GM21528 (cell line): ENCODE measurements around the gene UBE2D1.

Experiments used
- ATAC-seq: cut with Tn5 transposase; IDR thresholded peaks from one replicate; pipeline ENCODE4 v1.9.1; 2021; ENCODE audit warnings: mild to moderate bottlenecking, moderate library complexity; ENCODE audit not compliant: unreplicated experiment, low FRiP score

The UBE2D1 gene

DNA sequence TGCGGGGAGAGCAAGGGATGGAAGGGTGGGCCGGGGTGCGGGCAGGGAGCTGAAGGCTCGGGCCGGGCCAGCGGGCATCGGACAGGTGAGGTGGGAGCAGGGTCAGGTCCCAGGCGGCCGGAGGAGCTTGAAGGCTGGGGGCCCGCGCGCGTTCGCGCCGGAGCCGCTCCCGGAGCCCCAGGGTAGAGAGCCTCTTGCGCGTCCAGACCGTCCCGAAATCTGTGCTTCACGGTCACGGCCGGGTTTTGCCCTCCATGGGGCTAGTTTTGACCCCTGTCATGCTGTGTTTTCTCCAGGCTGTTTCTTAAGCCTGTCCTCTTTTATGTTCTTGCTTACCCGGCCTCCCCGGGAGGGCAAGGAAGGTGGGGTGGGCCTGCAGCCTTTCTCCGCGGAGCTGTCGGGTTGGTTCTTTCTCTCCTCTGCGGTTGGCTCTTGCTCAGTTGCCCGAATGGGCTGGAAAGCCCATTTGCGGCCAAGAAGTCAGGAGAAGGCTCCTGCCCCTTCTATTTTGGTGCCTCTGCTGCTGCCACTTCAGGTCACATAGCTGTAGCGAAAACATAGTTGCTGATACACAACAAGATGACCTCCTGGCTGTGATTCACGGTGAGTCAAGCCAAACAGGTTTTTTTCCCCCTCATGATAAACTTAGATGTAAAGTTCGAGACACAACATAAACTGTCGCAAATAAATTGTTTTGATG, 650 bp downstream of the UBE2D1 start:
- ATAC-seq, result peak; percentile 61

DNA sequence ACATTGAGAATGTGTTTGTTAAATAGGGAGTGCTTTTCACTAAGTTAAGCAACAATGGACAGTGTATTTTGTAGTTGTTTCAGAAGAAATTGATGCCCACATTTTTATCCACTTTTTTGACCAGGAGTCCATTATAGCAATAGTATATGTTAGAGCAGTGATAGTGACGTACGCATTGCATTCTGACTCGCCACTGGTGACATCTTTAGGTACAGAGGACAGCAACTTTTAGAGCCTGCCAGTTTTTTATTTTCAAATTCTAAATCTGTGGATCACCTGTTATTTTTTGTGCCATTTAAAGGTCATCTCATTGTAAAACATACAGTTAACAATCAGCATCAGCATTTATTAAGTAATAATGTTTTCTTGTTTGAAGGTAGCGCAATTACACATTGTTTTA, 1.4 kb downstream of the UBE2D1 start:
- ATAC-seq, result no peak

DNA sequence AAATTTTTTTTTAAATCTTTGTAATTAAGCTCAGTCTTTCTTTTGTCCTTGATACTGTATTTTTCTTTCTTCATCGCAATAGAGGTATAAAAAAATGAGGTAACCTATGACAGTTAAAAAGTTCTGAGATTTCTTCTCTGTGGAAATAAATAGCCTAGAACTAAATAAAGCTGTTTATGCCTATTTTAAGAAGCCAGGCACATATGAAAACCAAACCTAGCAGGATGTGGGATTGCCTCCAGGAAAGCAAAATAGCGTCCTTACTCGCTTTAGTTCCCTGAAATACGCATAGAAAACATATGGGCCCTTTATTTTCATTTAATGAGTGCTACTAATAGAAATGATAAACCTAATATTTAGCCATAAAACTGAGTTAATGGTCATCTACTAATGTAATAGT, 6.6 kb downstream of the UBE2D1 start:
- ATAC-seq, result no peak

DNA sequence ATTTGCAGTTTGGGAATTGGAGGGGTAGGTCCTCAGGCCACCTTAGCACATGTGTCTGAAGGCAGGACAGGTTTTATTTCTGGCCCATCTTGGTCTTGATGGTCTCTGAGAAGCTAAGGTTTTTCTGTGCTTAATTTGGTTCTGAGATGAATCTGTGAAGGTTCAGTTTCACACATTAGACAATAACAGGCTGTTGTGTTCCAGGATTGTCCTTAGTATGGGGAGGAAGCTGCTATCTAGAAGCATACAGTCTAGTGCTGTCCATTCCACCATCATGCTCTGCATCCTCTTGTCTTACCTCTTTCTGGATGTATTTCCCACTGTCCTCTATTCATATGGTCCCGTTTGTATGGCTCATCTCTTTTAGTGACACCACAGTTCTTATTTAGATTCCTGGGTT, 7.1 kb downstream of the UBE2D1 start:
- ATAC-seq, result no peak

DNA sequence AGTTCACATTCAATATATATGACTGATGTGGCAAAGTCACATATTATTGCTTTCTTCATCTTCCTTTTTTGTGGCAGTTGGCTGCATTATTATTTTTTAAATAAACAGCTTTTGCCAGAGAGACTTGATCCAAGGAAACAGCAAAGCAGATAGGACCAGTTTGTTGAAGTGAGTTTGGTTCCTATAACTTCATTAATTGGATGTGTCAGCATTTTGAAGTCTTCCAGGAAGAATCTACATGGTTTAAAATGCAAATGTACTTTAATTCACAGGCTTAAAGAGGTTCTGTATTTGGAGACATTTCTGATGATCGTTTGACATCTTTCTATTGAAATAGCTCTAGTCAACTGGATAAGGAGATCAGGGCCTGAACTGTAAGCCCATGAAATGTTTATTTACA, 13.2 kb downstream of the UBE2D1 start:
- ATAC-seq, result no peak

DNA sequence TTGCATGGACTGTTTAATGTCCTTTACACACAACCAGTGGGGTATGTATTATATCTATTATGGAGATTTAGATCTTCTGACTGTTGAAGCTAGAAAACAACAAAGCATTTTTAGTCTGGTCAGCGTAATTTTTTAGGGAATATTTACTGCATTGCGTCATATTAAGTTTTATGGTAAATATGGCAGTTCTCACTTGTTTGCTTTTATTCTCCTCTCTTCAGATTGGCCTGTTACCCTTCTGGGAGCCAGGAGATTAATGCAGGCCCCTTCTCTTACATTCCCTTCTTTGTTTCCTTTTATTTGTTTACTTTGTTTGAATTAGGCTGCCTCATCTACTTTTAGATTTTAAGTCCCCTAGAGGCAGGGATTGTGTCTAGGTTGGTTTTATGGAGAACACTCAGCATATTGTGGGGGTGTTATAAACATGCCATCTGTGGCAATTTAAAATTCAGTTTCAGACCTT, 13.8 kb downstream of the UBE2D1 start:
- no peak for ATAC-seq

DNA sequence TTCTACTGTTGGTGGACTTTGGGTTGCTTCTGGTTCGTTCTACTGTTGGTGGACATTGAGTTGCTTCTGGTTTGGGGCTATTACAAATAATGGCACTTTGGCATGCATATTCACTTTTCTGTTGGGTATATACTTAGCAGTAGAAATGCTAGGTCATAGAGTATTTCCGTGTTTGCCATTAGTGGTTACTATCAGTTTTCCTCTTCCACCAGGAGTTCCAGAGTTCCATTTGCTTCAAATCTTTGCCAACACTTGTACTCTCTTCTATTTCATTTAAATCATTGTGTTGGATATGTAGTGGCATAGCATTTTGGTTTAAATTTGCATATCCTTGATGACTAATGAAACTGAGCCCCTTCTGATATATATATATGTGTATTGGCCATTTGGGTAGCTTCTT, 15.2 kb downstream of the UBE2D1 start:
- ATAC-seq, result no peak

DNA sequence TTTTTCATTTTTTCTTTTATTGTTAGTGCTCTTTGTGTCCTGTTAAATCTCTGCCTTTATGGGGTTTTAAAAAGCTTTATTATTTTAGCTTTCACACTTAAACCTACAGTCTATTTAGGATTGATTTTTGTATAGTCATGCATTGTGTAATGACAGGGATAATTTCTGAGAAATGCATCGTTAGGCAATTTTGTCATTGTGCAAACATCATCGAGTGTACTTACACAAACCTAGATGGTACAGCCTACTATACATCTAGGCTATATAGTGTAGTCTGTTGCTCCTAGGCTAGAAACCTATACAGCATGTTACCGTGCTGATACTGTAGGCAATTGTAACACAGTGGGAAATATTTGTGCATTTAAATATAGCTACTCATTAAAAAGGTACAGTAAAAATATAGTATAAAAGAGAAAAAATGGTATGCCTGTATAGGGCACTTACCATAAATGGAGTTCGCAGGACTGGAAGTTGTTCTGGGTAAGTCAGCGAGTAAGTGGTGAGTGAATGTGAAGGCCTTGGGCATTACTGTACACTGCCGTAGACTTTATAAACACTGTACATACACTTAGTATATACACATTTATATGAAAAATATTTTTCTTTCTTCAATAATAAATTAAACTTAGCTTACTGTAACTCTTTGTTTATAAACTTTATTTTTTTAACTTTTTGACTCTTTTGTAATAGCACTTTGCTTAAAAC, 16.0 kb downstream of the UBE2D1 start:
- no peak for ATAC-seq

DNA sequence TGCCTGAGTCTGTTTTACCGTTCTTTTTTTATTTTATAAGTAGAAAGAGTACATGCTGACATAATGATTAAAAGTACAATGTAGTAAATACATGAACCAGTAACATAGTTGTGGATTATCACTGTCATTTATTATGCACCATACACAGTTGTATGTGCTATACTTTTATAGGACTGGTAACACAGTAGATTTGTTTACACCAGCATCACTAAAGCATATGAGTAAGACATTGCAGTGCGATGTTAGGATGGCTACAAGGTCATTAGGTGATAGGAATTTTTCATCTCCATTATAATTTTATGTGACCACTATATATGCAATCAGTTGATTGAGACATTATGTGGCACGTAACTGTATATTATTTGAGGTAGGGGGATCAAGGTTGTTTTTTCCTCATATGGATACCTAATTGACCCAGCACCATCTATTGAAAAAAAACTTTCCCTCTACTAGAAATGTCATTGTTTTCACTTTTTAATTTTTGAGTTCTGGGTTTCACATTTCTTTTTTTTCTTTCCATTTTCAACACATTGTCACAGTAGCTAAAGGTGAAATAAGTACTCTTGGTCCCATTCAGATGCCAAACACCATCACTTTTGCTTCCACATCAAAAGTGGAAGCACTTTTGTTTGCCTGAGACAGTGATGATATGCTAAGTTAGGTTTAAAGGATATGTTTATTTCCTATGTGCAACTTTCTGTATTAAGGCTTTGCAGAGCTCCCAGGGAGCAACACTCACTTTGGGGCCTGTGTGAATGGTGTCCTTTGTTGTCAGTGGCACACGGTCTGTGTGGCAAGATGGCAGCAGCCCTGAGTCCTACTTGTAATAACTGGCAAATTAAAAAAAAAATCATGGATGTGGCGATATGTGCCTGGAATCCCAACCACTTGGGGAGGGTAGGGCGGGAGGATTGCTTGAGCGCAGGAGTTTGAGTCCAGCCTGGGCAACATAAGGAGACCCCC, 17.1 kb downstream of the UBE2D1 start:
- no peak for ATAC-seq

DNA sequence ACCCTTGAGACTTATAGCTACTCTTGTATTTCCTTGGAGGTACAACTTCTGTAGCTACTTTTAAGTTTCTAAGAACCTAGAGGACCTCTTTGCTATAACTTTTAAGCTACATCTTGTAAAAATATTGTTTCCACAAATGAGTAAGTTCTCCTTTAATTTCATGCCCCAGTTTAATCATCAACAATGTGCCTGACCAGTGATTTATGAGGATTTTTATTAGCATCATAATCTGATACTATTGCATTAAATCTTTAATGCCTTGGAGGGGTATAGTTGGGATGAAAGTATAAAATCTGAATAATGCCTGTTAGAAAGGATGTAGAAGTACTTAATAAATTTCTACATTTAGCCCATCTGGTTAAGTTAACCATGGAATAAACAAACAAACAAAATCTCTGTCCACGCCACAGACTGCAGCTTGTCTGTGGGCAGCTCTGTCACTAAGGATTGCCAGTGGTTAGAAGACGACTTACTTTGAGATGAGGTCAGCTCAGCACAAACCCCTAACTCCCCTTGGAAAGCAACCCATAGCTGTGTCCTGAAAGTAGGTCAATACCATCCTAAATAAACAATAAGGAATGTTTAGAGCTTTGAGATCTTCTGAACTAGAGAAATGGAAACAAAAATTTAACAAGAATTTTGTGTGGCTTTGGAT, 18.3 kb downstream of the UBE2D1 start:
- ATAC-seq, result no peak

DNA sequence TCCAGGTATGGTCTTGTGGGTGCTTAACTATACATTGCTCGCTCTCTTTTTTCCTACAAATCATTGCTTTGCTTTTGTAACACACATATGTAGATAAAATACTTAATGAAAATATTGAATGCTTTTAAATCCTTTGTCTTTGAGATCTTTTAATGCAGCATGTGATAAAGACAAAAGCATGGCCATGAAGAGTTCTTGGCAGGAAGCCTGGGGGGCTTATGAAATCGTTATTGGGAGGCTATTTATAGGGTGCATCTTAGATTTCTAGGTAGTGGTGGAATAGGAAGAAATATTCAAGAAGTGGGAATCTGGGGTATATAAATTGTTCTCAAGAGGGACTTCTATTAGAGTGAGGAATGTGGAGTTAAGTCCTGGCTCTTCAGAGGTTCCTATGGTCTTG, 21.9 kb downstream of the UBE2D1 start:
- no peak for ATAC-seq

DNA sequence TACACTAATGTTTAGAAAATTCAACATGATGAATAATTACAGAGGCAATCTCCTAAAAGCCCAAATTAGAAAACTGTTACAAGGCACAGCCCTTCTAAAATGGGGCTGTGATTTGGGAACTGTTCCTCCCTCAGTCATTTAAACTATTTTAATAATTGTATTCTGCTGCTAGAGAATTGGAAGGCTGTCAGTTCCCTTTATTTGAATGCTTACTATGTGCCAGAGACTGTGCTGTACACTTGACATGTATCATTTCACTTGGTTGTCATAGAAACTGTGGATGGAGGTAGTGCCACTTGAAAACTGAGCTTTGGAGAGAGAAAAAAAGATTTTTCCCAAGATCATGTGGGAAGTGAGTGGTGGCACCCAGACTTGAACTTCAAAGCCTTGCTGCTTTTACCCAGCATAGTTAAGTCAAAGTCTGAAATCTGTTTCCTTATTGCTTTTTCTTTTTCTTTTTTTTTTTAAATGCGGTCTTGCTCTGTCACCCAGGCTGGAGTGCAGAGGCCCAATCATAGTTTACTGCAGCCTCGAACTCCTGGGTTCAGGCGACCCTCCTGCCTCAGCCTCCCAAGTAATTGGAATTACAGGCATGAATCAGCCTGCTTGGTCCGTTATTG, 23.6 kb downstream of the UBE2D1 start:
- no peak for ATAC-seq

DNA sequence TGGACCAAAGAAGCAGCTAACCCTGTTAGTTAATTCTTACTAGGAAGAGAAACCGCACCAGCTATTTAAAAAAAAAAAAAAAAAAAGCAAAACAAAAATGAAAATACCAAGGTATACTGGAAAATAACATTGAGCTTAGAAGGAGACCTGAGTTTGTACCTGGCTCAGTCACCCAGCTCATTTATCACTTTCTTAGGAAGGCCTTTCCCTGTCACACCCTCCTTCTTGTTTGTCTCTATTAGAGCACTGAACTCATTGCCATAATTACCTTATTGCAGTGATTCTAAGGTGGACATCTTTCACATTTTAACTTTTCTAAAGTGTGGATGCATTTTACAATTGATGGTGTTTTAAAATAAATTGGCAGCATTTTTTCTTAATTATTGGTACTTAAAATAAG, 24.1 kb downstream of the UBE2D1 start:
- ATAC-seq, result no peak

DNA sequence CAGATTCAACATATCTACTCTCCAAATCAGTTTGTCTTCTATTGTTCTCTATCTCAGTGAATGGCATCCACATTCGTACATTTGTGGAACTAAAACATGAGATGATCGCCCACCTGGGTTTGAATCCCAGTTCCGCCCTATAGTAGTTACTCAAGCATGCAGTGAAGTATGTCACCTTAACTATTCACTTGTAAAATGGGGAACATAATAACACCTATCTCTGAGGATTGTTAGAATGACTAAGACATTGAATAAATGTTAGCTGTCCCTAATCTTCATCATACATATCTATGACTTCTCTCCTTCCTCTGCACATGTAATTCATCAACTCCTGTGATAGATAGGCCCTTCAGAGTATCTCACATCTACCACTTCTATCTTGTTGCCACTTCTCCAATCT, 24.7 kb downstream of the UBE2D1 start:
- no peak for ATAC-seq

DNA sequence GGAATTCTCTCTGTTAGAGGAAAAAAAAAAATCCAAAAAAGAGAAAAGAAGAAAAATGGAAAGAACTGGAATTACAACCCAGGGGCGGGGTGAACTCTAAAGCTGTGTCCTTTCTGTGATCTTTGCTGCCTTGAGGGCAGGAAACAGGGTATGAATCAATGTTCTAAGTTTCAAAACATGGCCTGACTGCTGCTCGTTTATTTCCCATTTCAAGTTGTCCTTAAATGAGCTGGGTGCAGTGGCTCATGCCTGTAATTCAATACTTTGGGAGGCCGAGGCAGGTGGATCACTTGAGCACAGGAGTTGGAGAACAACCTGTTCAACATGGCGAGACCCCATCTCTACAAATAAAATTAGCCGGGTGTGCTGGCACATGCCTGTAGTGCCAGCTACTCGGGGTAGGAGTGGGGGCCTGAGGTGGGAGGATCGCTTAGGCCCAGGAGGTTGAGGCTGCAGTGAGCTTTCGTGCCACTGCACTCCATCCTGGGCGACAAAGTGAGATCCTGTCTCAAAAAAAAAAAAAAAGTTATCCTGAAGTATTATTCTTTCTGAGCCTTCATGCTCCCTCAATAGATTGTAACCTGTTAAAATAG, 25.7 kb downstream of the UBE2D1 start:
- ATAC-seq, result no peak

DNA sequence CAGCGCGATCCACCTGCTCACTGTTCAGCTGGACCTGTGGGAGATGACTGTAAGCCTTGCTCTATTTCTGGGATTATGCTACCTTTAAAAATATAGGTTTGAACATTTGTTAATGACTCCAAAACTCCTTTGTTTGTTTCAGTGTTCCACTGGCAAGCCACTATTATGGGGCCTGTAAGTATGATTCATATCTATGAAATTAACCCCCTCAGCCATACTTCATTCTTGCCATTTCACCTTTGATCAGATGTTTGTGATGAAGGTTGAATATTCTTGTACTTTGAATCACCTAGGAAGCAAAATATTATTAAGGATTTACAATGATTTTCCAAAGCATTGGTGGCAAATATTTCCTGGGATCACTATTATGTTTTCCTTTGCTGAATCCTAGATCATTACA, 26.5 kb downstream of the UBE2D1 start:
- ATAC-seq, result no peak

DNA sequence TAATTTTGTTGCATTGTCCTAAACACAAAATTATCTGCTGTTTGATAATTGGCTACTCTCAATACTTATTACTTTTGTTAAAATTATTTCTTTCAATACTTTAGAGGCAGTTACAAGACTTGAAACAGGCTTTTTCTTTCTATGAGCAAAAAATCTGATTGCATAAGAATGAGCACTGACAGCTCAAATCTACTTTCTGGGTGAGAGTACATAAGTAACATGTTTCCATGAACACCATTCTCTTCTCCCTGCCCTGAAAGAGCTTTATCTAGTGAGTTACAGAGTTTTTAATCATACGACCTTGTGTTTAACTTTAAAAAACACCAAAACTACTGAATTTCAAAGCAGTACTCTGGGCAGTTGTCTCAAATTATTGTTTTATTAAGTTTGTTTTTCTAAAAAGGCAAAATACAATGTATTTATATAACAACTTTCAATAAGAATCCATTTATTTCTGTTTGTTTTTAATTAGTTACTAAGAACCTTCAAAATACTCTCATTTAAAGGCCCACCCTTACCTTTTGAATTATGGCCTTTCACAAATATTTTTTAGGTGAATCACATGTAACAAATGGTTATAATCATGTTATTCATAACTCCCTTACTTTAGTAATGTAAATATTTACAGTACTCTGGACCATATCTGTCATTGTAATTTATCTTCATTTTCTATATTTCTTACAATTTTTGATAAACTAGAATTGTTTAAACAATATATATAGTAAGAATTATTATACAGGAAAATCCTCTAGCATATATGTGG, 27.4 kb downstream of the UBE2D1 start:
- no peak for ATAC-seq

DNA sequence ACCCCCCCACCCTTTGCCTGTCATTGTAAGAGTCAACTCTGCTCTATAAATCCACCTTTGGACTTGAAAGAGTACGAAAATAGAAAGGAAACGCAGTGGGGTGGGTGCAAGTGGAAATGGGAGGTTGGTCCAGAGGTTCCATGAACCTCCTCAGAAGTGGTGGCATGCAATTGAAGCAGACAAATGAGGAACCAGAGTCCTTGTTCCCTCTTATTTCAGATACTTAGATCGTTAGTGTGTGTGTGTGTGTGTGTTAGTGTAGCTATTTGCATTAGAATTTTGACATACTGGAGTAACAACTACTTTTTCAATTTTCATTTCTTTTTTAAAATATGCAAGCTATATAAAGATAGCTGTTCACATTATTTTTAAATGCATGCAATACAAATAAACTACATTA, 32.3 kb downstream of the UBE2D1 start:
- no peak for ATAC-seq

DNA sequence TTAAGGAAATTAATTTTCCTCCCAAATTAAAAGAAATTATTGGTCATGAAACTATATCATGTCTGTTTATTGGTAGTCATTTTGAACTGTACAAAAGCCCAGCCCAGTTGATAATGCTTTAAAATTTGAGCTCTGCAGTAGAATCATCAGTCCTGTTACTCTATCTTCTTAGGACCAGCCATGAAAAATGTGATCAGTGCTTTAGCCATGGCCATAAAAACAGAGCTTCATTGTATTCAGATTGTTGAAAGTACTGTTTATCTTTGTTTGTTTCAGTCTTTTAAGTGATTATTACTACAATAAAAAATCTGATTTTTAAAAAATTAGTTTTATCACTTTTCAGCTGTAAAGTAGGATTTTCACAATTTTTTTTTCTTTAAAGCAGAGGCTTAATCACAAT, 36.7 kb downstream of the UBE2D1 start:
- no peak for ATAC-seq
